Calu3 (cell line): ENCODE measurements around the gene FAM89B. TPM values are rescaled to one million over a fixed set of nuclear protein-coding genes. Genes with fewer than 3 reads are reported as not detected.

Experiments used
- BruUV-seq: library from RNA; stranded (reverse); fragments of 400-500 nt; replicated peaks from 2 replicates; lab custom pipeline; 2021; lab: Mats Ljungman, UMichigan
- CTCF ChIA-PET: fragments of 300-600 bp; sonication (Branson Sonifier 250); formaldehyde crosslinking; loops from one replicate; lab custom pipeline; 2022; ENCODE audit warnings: antibody characterized with exemption; lab: Charles Lee
- DNase-seq: peaks from one replicate; pipeline ENCODE4 v3.0.0; 2022
- H3K27ac Mint-ChIP-seq: one replicate; pipeline ENCODE4 v1.8.0; 2022; ENCODE audit warnings: mixed read lengths; ENCODE audit not compliant: unreplicated experiment
- H3K27me3 Mint-ChIP-seq: one replicate; pipeline ENCODE4 v1.8.0; 2022; ENCODE audit warnings: mixed read lengths; ENCODE audit not compliant: unreplicated experiment
- H3K36me3 Mint-ChIP-seq: one replicate; pipeline ENCODE4 v1.8.0; 2022; ENCODE audit warnings: mild to moderate bottlenecking, moderate library complexity, mixed read lengths; ENCODE audit not compliant: insufficient read depth, unreplicated experiment
- H3K4me1 Mint-ChIP-seq: one replicate; pipeline ENCODE4 v1.8.0; 2022; ENCODE audit warnings: mild to moderate bottlenecking, low read depth, mixed read lengths; ENCODE audit not compliant: unreplicated experiment
- H3K4me3 Mint-ChIP-seq: one replicate; pipeline ENCODE4 v1.8.0; 2022; ENCODE audit warnings: mild to moderate bottlenecking, low read depth, moderate library complexity, mixed read lengths; ENCODE audit not compliant: unreplicated experiment
- H3K9me3 Mint-ChIP-seq: one replicate; pipeline ENCODE4 v1.8.0; 2022; ENCODE audit warnings: low read depth, mixed read lengths; ENCODE audit not compliant: unreplicated experiment
- CTCF ChIP-seq: fragments of 200-600 bp; IDR thresholded peaks from one replicate; pipeline ENCODE4 v1.8.0; 2022; ENCODE audit warnings: antibody characterized with exemption; ENCODE audit not compliant: unreplicated experiment
- intact Hi-C: fragments of 100-400 bp; cut with micrococcal nuclease; formaldehyde crosslinking; loops from one replicate; pipeline ENCODE4 v1.10.0; 2022; ENCODE audit not compliant: unreplicated experiment
- total RNA-seq: library from RNA; stranded (reverse); gene quantifications from 2 replicates; pipeline ENCODE4 v1.2.3, GENCODE V29; 2022

The FAM89B gene
- total RNA-seq, 1 experiment from 2014 or later, result 29.8 TPM

DNA sequence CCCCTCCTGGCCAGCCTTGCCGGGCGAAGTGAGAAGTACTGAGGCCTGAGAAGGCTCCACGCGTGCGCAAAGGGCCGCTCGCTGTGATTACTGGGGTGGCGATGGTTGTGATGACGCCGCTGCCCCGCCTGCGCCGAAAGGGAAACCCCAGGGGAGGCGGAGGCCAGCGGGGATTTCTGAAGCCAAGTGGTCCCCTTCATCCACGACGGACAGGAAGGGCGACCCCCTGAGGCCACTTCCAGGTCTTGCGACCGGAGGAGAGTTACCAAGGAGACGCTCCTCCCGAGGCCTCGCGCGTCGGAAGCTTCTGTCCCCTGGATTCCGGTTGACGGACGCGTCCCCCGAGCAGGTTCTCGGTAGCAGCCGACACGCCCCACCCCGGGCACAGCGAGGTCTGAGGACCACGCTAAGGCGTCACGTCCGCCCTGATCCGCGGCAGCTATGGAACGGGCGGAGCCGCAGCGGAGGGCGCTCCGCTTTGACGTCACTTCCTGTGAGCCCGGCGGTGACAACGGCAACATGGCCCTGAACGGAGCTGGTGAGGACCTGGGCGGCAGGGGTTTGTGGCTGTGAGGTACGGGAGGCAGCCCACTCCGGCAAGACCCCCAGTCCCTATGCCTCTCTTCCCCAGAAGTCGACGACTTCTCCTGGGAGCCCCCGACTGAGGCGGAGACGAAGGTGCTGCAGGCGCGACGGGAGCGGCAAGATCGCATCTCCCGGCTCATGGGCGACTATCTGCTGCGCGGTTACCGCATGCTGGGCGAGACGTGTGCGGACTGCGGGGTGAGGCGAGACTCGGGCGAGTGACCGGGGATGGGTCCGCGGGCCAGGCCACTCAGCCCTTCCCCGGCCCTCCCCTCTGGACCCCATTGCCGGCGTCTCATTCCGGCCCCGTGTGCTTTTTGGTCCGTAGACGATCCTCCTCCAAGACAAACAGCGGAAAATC lies 2.1 kb upstream of the FAM89B start, which contains the start of gene ZNRD2:
Gene ZNRD2 (plus strand): TSS at position 505 of the 946 bp plus-strand sequence. CDS start 15 bp downstream, at position 520.
- no TSS peak for BruUV-seq
- peak; percentile 67 for TF ChIP-seq CTCF
- intact Hi-C loops, result loop anchor here (2.0 kb wide), 1 partner anchor 29 kb away; no protein-coding TSS in a partner anchor
- DNase-seq, result peak; percentile 99
- Mint-ChIP-seq H3K27ac (peak within 1 kb of the TSS; percentile 88), H3K4me3 (peak within 1 kb of the TSS; percentile 79), H3K27me3 (no peaks in the 10 kb centered on the region), H3K36me3 (peaks cover 72% of the 10 kb centered on the region), H3K4me1 (peaks cover 46% of the 10 kb centered on the region), H3K9me3 (no peaks in the 10 kb centered on the region)
- CTCF ChIA-PET, result interaction anchor here (0.6 to 4.0 kb wide), 5 partner anchors 11 to 61 kb away, joined by 3 to 39 read pairs (median 5); partner anchors contain the start of genes LTBP3 and PCNX3

DNA sequence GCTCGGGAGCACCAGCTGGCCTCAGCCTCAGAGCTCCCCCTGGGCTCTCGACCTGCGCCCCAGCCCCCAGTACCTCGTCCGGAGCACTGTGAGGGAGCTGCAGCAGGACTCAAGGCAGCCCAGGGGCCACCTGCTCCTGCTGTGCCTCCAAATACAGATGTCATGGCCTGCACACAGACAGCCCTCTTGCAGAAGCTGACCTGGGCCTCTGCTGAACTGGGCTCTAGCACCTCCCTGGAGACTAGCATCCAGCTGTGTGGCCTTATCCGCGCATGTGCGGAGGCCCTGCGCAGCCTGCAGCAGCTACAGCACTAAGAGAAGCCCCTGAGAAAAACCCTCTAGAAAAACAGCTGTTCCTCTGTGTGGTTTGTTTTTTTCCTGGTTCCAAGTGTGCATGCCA lies 918 bp upstream of the FAM89B start:
- intact Hi-C loops, result loop anchor here (2.0 kb wide), 1 partner anchor 31 kb away; no protein-coding TSS in a partner anchor
- BruUV-seq, result no TSS peak
- CTCF ChIA-PET, result interaction anchor here (0.8 to 4.0 kb wide), 2 partner anchors 30 to 44 kb away, joined by 4 to 39 read pairs; partner anchors contain the start of gene PCNX3

GRCh38 chr11:65571940-65572339 lies 398 bp upstream of the FAM89B start:
- Mint-ChIP-seq H3K27me3 (no peaks in the 10 kb centered on the region), H3K36me3 (peaks cover 88% of the 10 kb centered on the region), H3K4me1 (peaks cover 46% of the 10 kb centered on the region), H3K4me3 (peak overlapping the region; percentile 79), H3K27ac (peak overlapping the region; percentile 88), H3K9me3 (no peaks in the 10 kb centered on the region)
- intact Hi-C loops, result loop anchor here (2.0 kb wide), 1 partner anchor 31 kb away; no protein-coding TSS in a partner anchor
- DNase-seq, result peak; percentile 63
- CTCF ChIA-PET, result interaction anchor here (0.7 to 4.0 kb wide), 4 partner anchors 31 to 77 kb away, joined by 3 to 39 read pairs (median 5); partner anchors contain the start of gene PCNX3
- BruUV-seq, result no TSS peak
- TF ChIP-seq CTCF, result peak; percentile 42

More for the DNA sequence above, 918 bp upstream of the FAM89B start:
- Mint-ChIP-seq H3K27ac (peak overlapping the region; percentile 88), H3K4me1 (peaks cover 46% of the 10 kb centered on the region), H3K4me3 (peak overlapping the region; percentile 79), H3K27me3 (no peaks in the 10 kb centered on the region), H3K9me3 (no peaks in the 10 kb centered on the region), H3K36me3 (peaks cover 83% of the 10 kb centered on the region)
- DNase-seq, result no peak
- no peak for TF ChIP-seq CTCF

DNA sequence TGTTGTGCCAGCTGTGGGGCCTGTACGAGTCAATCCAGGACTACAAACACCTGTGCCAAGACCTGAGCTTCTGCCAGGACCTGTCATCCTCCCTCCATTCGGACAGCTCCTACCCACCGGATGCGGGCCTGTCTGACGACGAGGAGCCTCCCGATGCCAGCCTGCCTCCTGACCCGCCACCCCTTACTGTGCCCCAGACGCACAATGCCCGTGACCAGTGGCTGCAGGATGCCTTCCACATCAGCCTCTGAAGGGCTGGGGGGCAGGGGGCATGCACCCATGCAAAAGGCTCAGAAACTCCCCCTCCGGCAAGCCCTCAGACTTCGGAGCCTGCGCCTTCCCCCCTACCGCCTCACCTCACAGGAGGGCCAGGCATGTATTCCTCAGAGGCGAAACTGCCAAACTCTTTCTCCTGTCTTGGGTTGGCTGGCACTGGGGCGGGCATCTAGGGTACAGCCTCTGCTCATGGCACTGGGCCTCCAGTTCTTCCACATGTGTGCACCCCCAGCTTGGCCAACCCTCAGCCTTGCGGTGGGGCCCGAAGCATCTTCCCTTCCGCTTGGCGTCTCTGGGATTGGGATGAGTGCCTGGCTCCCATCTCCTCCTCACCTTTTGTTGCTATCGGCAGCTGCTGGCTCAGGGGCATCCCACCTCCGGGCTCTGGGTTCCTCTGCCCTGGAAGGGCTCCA lies 1.2 kb downstream of the FAM89B start:
- DNase-seq, result no peak
- TF ChIP-seq CTCF, result no peak
- H3K4me3 Mint-ChIP-seq, result peak overlapping the region; percentile 79
- peak overlapping the region; percentile 77 for H3K27ac Mint-ChIP-seq
- no peaks in the 10 kb centered on the region for H3K9me3 Mint-ChIP-seq
- H3K27me3 Mint-ChIP-seq, result no peaks in the 10 kb centered on the region
- peaks cover 49% of the 10 kb centered on the region for H3K4me1 Mint-ChIP-seq
- intact Hi-C loops, result no loop called here
- TSS peak; percentile 8 for BruUV-seq
- CTCF ChIA-PET, result interaction anchor here (1.1 to 4.0 kb wide), 4 partner anchors 20 to 42 kb away, joined by 3 to 39 read pairs (median 4); partner anchors contain the start of gene PCNX3
- peaks cover 98% of the 10 kb centered on the region for H3K36me3 Mint-ChIP-seq
